K562 (cell line): ENCODE measurements around the gene ANKRD34A. TPM values are rescaled to one million over a fixed set of nuclear protein-coding genes. Genes with fewer than 3 reads are reported as not detected.

Experiments used
- ATAC-seq: fragments of 200-7000 bp; cut with Tn5 transposase; 3 replicates; pipeline ENCODE4 v1.9.1; 2020; ENCODE audit warnings: moderate library complexity
- BruUV-seq: library from RNA; stranded (reverse); fragments of 400-500 nt; replicated peaks from 2 replicates; lab custom pipeline; 2021; lab: Mats Ljungman, UMichigan
- CTCF ChIA-PET: fragments of 300-600 bp; formaldehyde crosslinking; extraction: SDS; loops from one replicate; lab custom pipeline; 2021; ENCODE audit warnings: low intra/inter-chr PET ratio; lab: Yijun Ruan, JAX
- POLR2A ChIA-PET: fragments of 300-600, 350-650 bp; sonication (Branson Sonifier 250); formaldehyde crosslinking; extraction: SDS; loops from one replicate; lab custom pipeline; 2021; ENCODE audit warnings: antibody characterized with exemption, inconsistent platforms; lab: Yijun Ruan, JAX
- DNase-seq, 4 experiments: peaks; one replicate each; pipeline versions ENCODE4 v3.0.0 to v3.0.0-alpha.2; 2011 to 2018; ENCODE audit warnings: low spot score in 3 of 4, mixed read lengths in 3 of 4; ENCODE audit errors: extremely low read depth in 1 of 4
- FAIRE-seq: peaks from 2 replicates; lab custom pipeline; 2011; peaks lifted over from hg19 to GRCh38; lab: Jason Lieb, UNC
- H2AFZ ChIP-seq: 2 replicates; pipeline ENCODE4 v1.6.0; 2011; ENCODE audit warnings: low read depth, low read length, control low read depth, inconsistent platforms
- H3K27ac ChIP-seq: fragments of 200-600 bp; 3 replicates; pipeline ENCODE4 v1.8.0; 2011; ENCODE audit warnings: low read depth, mild to moderate bottlenecking, control low read depth, inconsistent platforms, low read length, moderate library complexity, mixed read lengths; ENCODE audit errors: extremely low read depth
- H3K27me3 ChIP-seq, 2 experiments: fragments of 300-600 bp in 1 of 2; 2 replicates in 1 of 2; 3 replicates in 1 of 2; pipeline versions ENCODE4 v1.6.0 to v1.8.0; 2011; ENCODE audit warnings: inconsistent platforms in 2 of 2, low read length in 2 of 2, mild to moderate bottlenecking in 1 of 2, mixed read lengths in 1 of 2, moderate library complexity in 1 of 2; ENCODE audit not compliant: control insufficient read depth in 2 of 2, insufficient read depth in 2 of 2
- H3K36me3 ChIP-seq: fragments of 300-600 bp; 3 replicates; pipeline ENCODE4 v1.8.0; 2011; ENCODE audit warnings: mild to moderate bottlenecking, low read length, inconsistent platforms; ENCODE audit not compliant: control insufficient read depth, insufficient read depth
- H3K4me1 ChIP-seq, 2 experiments: fragments of 200-600 bp in 1 of 2; replicated peaks in 1 of 2; 2 replicates in 1 of 2; 3 replicates in 1 of 2; pipeline versions ENCODE4 v1.5.1 to v1.8.0; 2011; ENCODE audit warnings: inconsistent platforms in 2 of 2, low read length in 2 of 2, mild to moderate bottlenecking in 1 of 2, mixed read lengths in 1 of 2, moderate library complexity in 1 of 2; ENCODE audit not compliant: control insufficient read depth in 2 of 2, insufficient read depth in 2 of 2
- H3K4me2 ChIP-seq: 2 replicates; pipeline ENCODE4 v1.6.1; 2011; ENCODE audit warnings: low read length, control low read depth, inconsistent platforms, mixed read lengths; ENCODE audit not compliant: insufficient read depth
- H3K4me3 ChIP-seq: fragments of 200-600 bp; sonication (generic), shearing (Covaris generic); 2 replicates; pipeline ENCODE4 v1.5.1; 2016; ENCODE audit warnings: control low read depth, inconsistent platforms
- H3K79me2 ChIP-seq: fragments of 200-600 bp; 3 replicates; pipeline ENCODE4 v1.8.0; 2011; ENCODE audit warnings: low read length, inconsistent platforms; ENCODE audit not compliant: control insufficient read depth, insufficient read depth
- H3K9ac ChIP-seq, 2 experiments: 2 replicates each; pipeline versions ENCODE4 v1.6.0 to v1.6.1; 2011; ENCODE audit warnings: low read depth in 2 of 2, low read length in 2 of 2, control low read depth in 1 of 2, inconsistent platforms in 1 of 2, mild to moderate bottlenecking in 1 of 2, mixed read lengths in 1 of 2; ENCODE audit not compliant: insufficient read depth in 1 of 2
- H3K9me1 ChIP-seq: one replicate; pipeline ENCODE4 v1.6.0; 2011; ENCODE audit warnings: inconsistent platforms, mild to moderate bottlenecking, low read length, moderate library complexity; ENCODE audit not compliant: control insufficient read depth, insufficient read depth
- H3K9me3 ChIP-seq: replicated peaks from 2 replicates; pipeline ENCODE4 v1.5.1; 2011; ENCODE audit warnings: low read depth, low read length, inconsistent platforms; ENCODE audit not compliant: control insufficient read depth, insufficient read depth
- H4K20me1 ChIP-seq: replicated peaks from 2 replicates; pipeline ENCODE4 v1.6.1; 2011; ENCODE audit warnings: low read length, inconsistent platforms, mixed read lengths; ENCODE audit not compliant: control insufficient read depth, insufficient read depth
- CCAR2 ChIP-seq: fragments of 200-400 bp; formaldehyde crosslinking; IDR thresholded peaks from 2 replicates; pipeline ENCODE4 v1.6.1; 2017; ENCODE audit warnings: mild to moderate bottlenecking, low read depth, low read length
- EWSR1 ChIP-seq: fragments of 450-650 bp; IDR thresholded peaks from 2 replicates; pipeline ENCODE4 v1.6.1; 2018; ENCODE audit warnings: borderline replicate concordance, mild to moderate bottlenecking, low read depth, moderate library complexity; ENCODE audit not compliant: partially characterized antibody
- GATAD2A ChIP-seq: fragments of 450-650 bp; IDR thresholded peaks from 2 replicates; pipeline ENCODE4 v1.6.1; 2017
- GTF2F1 ChIP-seq: IDR thresholded peaks from 2 replicates; pipeline ENCODE4 v1.6.1; 2011; ENCODE audit warnings: low read depth, low read length, improper control_type of control experiment
- JUND ChIP-seq, 2 experiments: IDR thresholded peaks; 2 replicates in 1 of 2; 3 replicates in 1 of 2; pipeline ENCODE4 v1.6.1; 2011; ENCODE audit warnings: borderline replicate concordance in 2 of 2, low read depth in 2 of 2, low read length in 2 of 2, improper control_type of control experiment in 1 of 2, missing biosample characterization in 1 of 2, missing genetic modification characterization in 1 of 2, missing genetic modification reagents in 1 of 2
- NR0B1 ChIP-seq: fragments of 450-650 bp; IDR thresholded peaks from one replicate; pipeline ENCODE4 v1.6.1; 2018; ENCODE audit warnings: mild to moderate bottlenecking, moderate library complexity; ENCODE audit not compliant: partially characterized antibody
- RBM34 ChIP-seq: fragments of 200-400 bp; formaldehyde crosslinking; IDR thresholded peaks from 2 replicates; pipeline ENCODE4 v1.6.1; 2018; ENCODE audit warnings: low read length, borderline replicate concordance; ENCODE audit not compliant: insufficient read depth
- RHOXF2B ChIP-seq: fragments of 250-450 bp; sonication (Bioruptor Pico); conservative IDR thresholded peaks from 2 replicates; pipeline ENCODE4 v1.5.1; 2021
- TCF7L2 ChIP-seq: fragments of 150-350 bp; IDR thresholded peaks from 2 replicates; pipeline ENCODE4 v1.6.1; 2016; ENCODE audit warnings: low read depth, mild to moderate bottlenecking, low read length, moderate library complexity
- TEAD1 ChIP-seq, 2 experiments: fragments of 450-650 bp in 1 of 2; sonication (generic) in 1 of 2; formaldehyde crosslinking; IDR thresholded peaks; 2 replicates each; pipeline versions ENCODE4 v1.4.0 to v1.8.0; 2020 to 2022; ENCODE audit warnings: mild to moderate bottlenecking in 2 of 2, missing genetic modification reagents in 1 of 2
- ZNF175 ChIP-seq: fragments of 200-800 bp; sonication (Bioruptor generic); IDR thresholded peaks from 2 replicates; pipeline ENCODE4 v1.6.1; 2016; ENCODE audit warnings: low read depth, mild to moderate bottlenecking, missing genetic modification characterization, missing compliant biosample characterization
- WGBS: fragments of 100-300 bp; shearing (Covaris generic); methylation state at CpG from one replicate; pipeline ENCODE4 v1.1.6; 2016; ENCODE audit warnings: low coverage, mixed read lengths; ENCODE audit not compliant: insufficient coverage; ENCODE audit errors: missing lambda C conversion rate; 5-methylcytosine and 5-hydroxymethylcytosine counted together
- in situ Hi-C: fragments of 300-500 bp; cut with MboI; formaldehyde crosslinking; loops from 4 replicates; pipeline ENCODE4 v1.15.0; 2018; ENCODE audit warnings: inconsistent platforms, mixed read lengths
- intact Hi-C: fragments of 100-400 bp; cut with micrococcal nuclease; formaldehyde crosslinking; loops from 2 replicates; pipeline ENCODE4 v1.14.2; 2022
- polyA plus RNA-seq, 8 experiments: library from polyadenylated mRNA; depleted of rRNA in 4 of 8; stranded (reverse) in 5 of 8; unstranded in 3 of 8; fragments of >200 nt; fragmentation: Nextera tagmentation in 2 of 8; fragmentation: Illumina TruSeq in 1 of 8; extraction: Ambion mirVana in 2 of 8; extraction: Trizol in 1 of 8; gene quantifications; 2 replicates each; pipeline versions ENCODE4 v1.2.1 to v1.2.3, GENCODE V29; 2011 to 2014; ENCODE audit warnings: inconsistent platforms in 1 of 8, missing spikeins in 1 of 8
- total RNA-seq, 7 experiments: library from RNA; depleted of rRNA in 6 of 7; stranded (reverse); fragments of >200 nt in 6 of 7; fragmentation: Illumina TruSeq in 2 of 7; extraction: Trizol in 2 of 7; gene quantifications; 2 replicates each; pipeline versions ENCODE4 v1.2.1 to v1.2.3, GENCODE V29; 2011 to 2021; ENCODE audit warnings: low replicate concordance in 1 of 7
- TF ChIP-seq, protein P1 (sequence below): sonication (generic); formaldehyde crosslinking; IDR thresholded peaks from 2 replicates; pipeline ENCODE4 v1.8.1; 2022; ENCODE audit warnings: missing genetic modification reagents
- TF ChIP-seq, protein P2 (sequence below), 3 experiments: fragments of 200-800 bp in 1 of 3; fragments of 250-450 bp in 1 of 3; fragments of 450-650 bp in 1 of 3; sonication (Bioruptor Pico) in 1 of 3; sonication (Bioruptor generic) in 1 of 3; formaldehyde crosslinking in 1 of 3; IDR thresholded peaks; 2 replicates each; pipeline versions ENCODE4 v1.6.1 to v1.8.0; 2016 to 2022; ENCODE audit warnings: mild to moderate bottlenecking in 2 of 3, missing genetic modification characterization in 2 of 3, missing compliant biosample characterization in 1 of 3, moderate library complexity in 1 of 3

ANKRD34A gene
- total and polyA plus RNA-seq, 9 of the 15 experiments (the other 6 are each of a cell fraction or from before 2014, with no cell fraction given) = 0.06 to 1.6 (median 0.43) TPM

- TF ChIP-seq GTF2F1 = no peak
- TF ChIP-seq GATAD2A = 0 out of 2 replicates have a peak, but pooled peaks have one; percentile 2
- no peak for TF ChIP-seq TCF7L2
- TF ChIP-seq JUND (IDR thresholded peaks at IDR 0.05; ENCODE audit: borderline replicate concordance, low read depth, low read length) = no peak
- no peak for TF ChIP-seq JUND (tag; IDR thresholded peaks at IDR 0.05; ENCODE audit: borderline replicate concordance, low read depth, low read length)
- TF ChIP-seq, protein P1, sequence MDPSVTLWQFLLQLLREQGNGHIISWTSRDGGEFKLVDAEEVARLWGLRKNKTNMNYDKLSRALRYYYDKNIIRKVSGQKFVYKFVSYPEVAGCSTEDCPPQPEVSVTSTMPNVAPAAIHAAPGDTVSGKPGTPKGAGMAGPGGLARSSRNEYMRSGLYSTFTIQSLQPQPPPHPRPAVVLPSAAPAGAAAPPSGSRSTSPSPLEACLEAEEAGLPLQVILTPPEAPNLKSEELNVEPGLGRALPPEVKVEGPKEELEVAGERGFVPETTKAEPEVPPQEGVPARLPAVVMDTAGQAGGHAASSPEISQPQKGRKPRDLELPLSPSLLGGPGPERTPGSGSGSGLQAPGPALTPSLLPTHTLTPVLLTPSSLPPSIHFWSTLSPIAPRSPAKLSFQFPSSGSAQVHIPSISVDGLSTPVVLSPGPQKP (CRISPR knock-in tag) = no peak
- TF ChIP-seq ZNF175 = no peak
Measured at GRCh38 chr1:145997718-145998023, 33.3 kb upstream of the ANKRD34A start (continued).

GRCh38 chr1:145997016-145997717, 32.8 kb upstream of the ANKRD34A start:
- Histone ChIP-seq H3K4me3 (peak overlapping the region; percentile 85), H3K9me3 (no peaks in the 10 kb centered on the region), H4K20me1 (peaks cover 41% of the 10 kb centered on the region), H3K36me3 (peaks cover 39% of the 10 kb centered on the region), H2AFZ (peak overlapping the region; percentile 81), H3K27me3 (no peaks in the 10 kb centered on the region), H3K79me2 (peaks cover 63% of the 10 kb centered on the region), H3K4me1 (peaks cover 14 to 29% of the 10 kb centered on the region in 2 experiments; a peak in 3 of 5 replicates), H3K27ac (peak overlapping the region; percentile 99), H3K9ac (peak overlapping the region; percentile 94 to 100; a peak in 3 of 4 replicates), H3K9me1 (peaks cover 3% of the 10 kb centered on the region), H3K4me2 (peak overlapping the region; percentile 97)
- FAIRE-seq (no peak), DNase-seq (peak in 3 of 4 experiments; percentile 21 to 71 (median 62)), ATAC-seq (peak; percentile 35)
- TSS peak; percentile 97 for BruUV-seq
- WGBS = 8% methylated on average over 10 of the region's 12 CpGs
- ChIA-PET POLR2A (interaction anchor here (0.8 to 14.0 kb wide), 7 partner anchors 9 to 70 kb away, joined by 3 to 320 read pairs (median 7); partner anchors contain the start of genes HJV and RBM8A), CTCF (interaction anchor here (1.4 kb wide), 1 partner anchor 10 kb away, joined by 4 read pairs; no protein-coding TSS in a partner anchor)
- in situ Hi-C loops = no loop called here
- intact Hi-C loops = no loop called here
- no peak for TF ChIP-seq TEAD1 (CRISPR knock-in tag; IDR thresholded peaks at IDR 0.05)
- no peak for TF ChIP-seq CCAR2
- no peak for TF ChIP-seq NR0B1
- no peak for TF ChIP-seq EWSR1
- peak; percentile 85; the same call in 1 of the 2 replicates for TF ChIP-seq RHOXF2B (CRISPR knock-in tag)
- TF ChIP-seq, protein P2, sequence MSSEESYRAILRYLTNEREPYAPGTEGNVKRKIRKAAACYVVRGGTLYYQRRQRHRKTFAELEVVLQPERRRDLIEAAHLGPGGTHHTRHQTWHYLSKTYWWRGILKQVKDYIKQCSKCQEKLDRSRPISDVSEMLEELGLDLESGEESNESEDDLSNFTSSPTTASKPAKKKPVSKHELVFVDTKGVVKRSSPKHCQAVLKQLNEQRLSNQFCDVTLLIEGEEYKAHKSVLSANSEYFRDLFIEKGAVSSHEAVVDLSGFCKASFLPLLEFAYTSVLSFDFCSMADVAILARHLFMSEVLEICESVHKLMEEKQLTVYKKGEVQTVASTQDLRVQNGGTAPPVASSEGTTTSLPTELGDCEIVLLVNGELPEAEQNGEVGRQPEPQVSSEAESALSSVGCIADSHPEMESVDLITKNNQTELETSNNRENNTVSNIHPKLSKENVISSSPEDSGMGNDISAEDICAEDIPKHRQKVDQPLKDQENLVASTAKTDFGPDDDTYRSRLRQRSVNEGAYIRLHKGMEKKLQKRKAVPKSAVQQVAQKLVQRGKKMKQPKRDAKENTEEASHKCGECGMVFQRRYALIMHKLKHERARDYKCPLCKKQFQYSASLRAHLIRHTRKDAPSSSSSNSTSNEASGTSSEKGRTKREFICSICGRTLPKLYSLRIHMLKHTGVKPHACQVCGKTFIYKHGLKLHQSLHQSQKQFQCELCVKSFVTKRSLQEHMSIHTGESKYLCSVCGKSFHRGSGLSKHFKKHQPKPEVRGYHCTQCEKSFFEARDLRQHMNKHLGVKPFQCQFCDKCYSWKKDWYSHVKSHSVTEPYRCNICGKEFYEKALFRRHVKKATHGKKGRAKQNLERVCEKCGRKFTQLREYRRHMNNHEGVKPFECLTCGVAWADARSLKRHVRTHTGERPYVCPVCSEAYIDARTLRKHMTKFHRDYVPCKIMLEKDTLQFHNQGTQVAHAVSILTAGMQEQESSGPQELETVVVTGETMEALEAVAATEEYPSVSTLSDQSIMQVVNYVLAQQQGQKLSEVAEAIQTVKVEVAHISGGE (CRISPR knock-in tag; IDR thresholded peaks at IDR 0.05) = peak in 1 of 3 experiments; percentile 43; a peak in 1 of 6 replicates
- TF ChIP-seq RBM34 = no peak
